Hepatocyte (in vitro differentiated cells): ENCODE results near the gene SETD9. TPM values are rescaled to one million over a fixed set of nuclear protein-coding genes. Genes with fewer than 3 reads are reported as not detected.
A peak's percentile ranks its signal among the peaks of the same experiment; 100 is the strongest.

Experiments used
- DNase-seq: peaks from one replicate; pipeline ENCODE4 v3.0.0-alpha.2; 2016; ENCODE audit warnings: low spot score
- H2AFZ ChIP-seq: fragments of 200-600 bp; sonication (generic); 2 replicates; pipeline ENCODE4 v1.6.0; 2016; ENCODE audit warnings: antibody characterized with exemption, mild to moderate bottlenecking
- H3K27ac ChIP-seq: fragments of 200-600 bp; sonication (generic); 2 replicates; pipeline ENCODE4 v1.5.1; 2016; ENCODE audit warnings: mild to moderate bottlenecking
- H3K27me3 ChIP-seq: fragments of 200-600 bp; sonication (generic); 2 replicates; pipeline ENCODE4 v1.6.1; 2016
- H3K36me3 ChIP-seq: fragments of 200-600 bp; sonication (generic); replicated peaks from 2 replicates; pipeline ENCODE4 v1.5.1; 2016; ENCODE audit warnings: low read depth; ENCODE audit not compliant: insufficient read depth
- H3K4me1 ChIP-seq: fragments of 200-600 bp; sonication (generic); 2 replicates; pipeline ENCODE4 v1.5.1; 2016; ENCODE audit warnings: mild to moderate bottlenecking, moderate library complexity; ENCODE audit not compliant: insufficient read depth
- H3K4me2 ChIP-seq: fragments of 200-600 bp; sonication (generic); 2 replicates; pipeline ENCODE4 v1.6.0; 2016
- H3K4me3 ChIP-seq: fragments of 200-600 bp; sonication (generic); 2 replicates; pipeline ENCODE4 v1.5.1; 2016; ENCODE audit warnings: mild to moderate bottlenecking
- H3K79me2 ChIP-seq: fragments of 200-600 bp; sonication (generic); 2 replicates; pipeline ENCODE4 v1.6.0; 2017; ENCODE audit warnings: mild to moderate bottlenecking
- H3K9me2 ChIP-seq: fragments of 200-600 bp; sonication (generic); replicated peaks from 2 replicates; pipeline ENCODE4 v1.6.0; 2017; ENCODE audit warnings: mild to moderate bottlenecking; ENCODE audit not compliant: insufficient read depth
- H3K9me3 ChIP-seq: fragments of 200-600 bp; sonication (generic); 2 replicates; pipeline ENCODE4 v1.5.1; 2016; ENCODE audit warnings: low read depth, mild to moderate bottlenecking
- H4K20me1 ChIP-seq: fragments of 200-600 bp; sonication (generic); 2 replicates; pipeline ENCODE4 v1.6.0; 2016; ENCODE audit warnings: mild to moderate bottlenecking; ENCODE audit not compliant: insufficient read depth, poor library complexity, severe bottlenecking
- CTCF ChIP-seq: fragments of 200-600 bp; sonication (generic); IDR thresholded peaks from 2 replicates; pipeline ENCODE4 v1.5.1; 2016; ENCODE audit warnings: antibody characterized with exemption, mild to moderate bottlenecking; ENCODE audit not compliant: poor library complexity
- EZH2 ChIP-seq: fragments of 200-600 bp; sonication (generic); IDR thresholded peaks from 2 replicates; pipeline ENCODE4 v1.6.1; 2016; ENCODE audit warnings: antibody characterized with exemption, mild to moderate bottlenecking, borderline replicate concordance
- EZH2phosphoT487 ChIP-seq: fragments of 200-600 bp; sonication (generic); IDR thresholded peaks from one replicate; pipeline ENCODE4 v1.6.1; 2018; ENCODE audit warnings: antibody characterized with exemption, mild to moderate bottlenecking, low read depth, moderate library complexity; ENCODE audit not compliant: unreplicated experiment, severe bottlenecking
- WGBS: methylation state at CpG from one replicate; pipeline ENCODE4 v1.1.6; 2016; ENCODE audit warnings: low lambda C conversion rate; ENCODE audit errors: missing lambda C conversion rate; 5-methylcytosine and 5-hydroxymethylcytosine counted together
- polyA plus RNA-seq: library from polyadenylated mRNA; unstranded; fragments of >200 nt; fragmentation: Nextera tagmentation; extraction: Ambion mirVana; gene quantifications from 2 replicates; pipeline ENCODE4 v1.2.1, GENCODE V29; 2016
- total RNA-seq: library from RNA; depleted of rRNA; stranded (reverse); fragments of >200 nt; gene quantifications from 2 replicates; pipeline ENCODE4 v1.2.3, GENCODE V29; 2014

The SETD9 gene
- total and polyA plus RNA-seq, 2 experiments from 2014 or later: 17.1 to 21.8 TPM

- Histone ChIP-seq H4K20me1 (no peaks in the 10 kb centered on the region), H3K4me3 (peak overlapping the region; percentile 32), H3K4me1 (peaks cover 8% of the 10 kb centered on the region), H3K4me2 (peak overlapping the region; percentile 71), H2AFZ (peak overlapping the region; percentile 50), H3K79me2 (peaks cover 14% of the 10 kb centered on the region), H3K9me2 (no peaks in the 10 kb centered on the region), H3K27ac (peak overlapping the region; percentile 91), H3K9me3 (no peaks in the 10 kb centered on the region), H3K36me3 (no peaks in the 10 kb centered on the region), H3K27me3 (no peaks in the 10 kb centered on the region)
- DNase-seq: no peak
- TF ChIP-seq EZH2phosphoT487: no peak
- TF ChIP-seq EZH2: no peak
- 1% methylated on average over 29 of the region's 29 CpGs for WGBS
These were observed 992 bp downstream of the SETD9 start for GRCh38 chr5:56910210-56910965.

GRCh38 chr5:56913766-56914165 lies 4.4 kb downstream of the SETD9 start:
- H2AFZ ChIP-seq: no peak overlapping the region
- H3K4me1 ChIP-seq: peaks cover 8% of the 10 kb centered on the region
- DNase-seq: no peak
- TF ChIP-seq EZH2: no peak
- TF ChIP-seq EZH2phosphoT487: no peak
- TF ChIP-seq CTCF: no peak
- H3K9me2 ChIP-seq: no peaks in the 10 kb centered on the region
- no peaks in the 10 kb centered on the region for H3K36me3 ChIP-seq
- peaks cover 14% of the 10 kb centered on the region for H3K79me2 ChIP-seq
- WGBS: 92% methylated on average over 3 of the region's 3 CpGs
- H3K9me3 ChIP-seq: no peaks in the 10 kb centered on the region
- H3K4me2 ChIP-seq: no peak overlapping the region
- H4K20me1 ChIP-seq: no peaks in the 10 kb centered on the region
- no peak overlapping the region for H3K4me3 ChIP-seq
- H3K27ac ChIP-seq: no peak overlapping the region
- no peaks in the 10 kb centered on the region for H3K27me3 ChIP-seq

- H3K9me3 ChIP-seq: no peaks in the 10 kb centered on the region
- H2AFZ ChIP-seq: no peak overlapping the region
- DNase-seq: no peak
- H3K79me2 ChIP-seq: peaks cover 14% of the 10 kb centered on the region
- no peaks in the 10 kb centered on the region for H3K27me3 ChIP-seq
- H3K9me2 ChIP-seq: no peaks in the 10 kb centered on the region
- no peak overlapping the region for H3K4me3 ChIP-seq
- 83% methylated on average over 2 of the region's 2 CpGs for WGBS
- no peaks in the 10 kb centered on the region for H3K36me3 ChIP-seq
- no peak for TF ChIP-seq CTCF
- TF ChIP-seq EZH2: no peak
- TF ChIP-seq EZH2phosphoT487: no peak
- H3K27ac ChIP-seq: no peak overlapping the region
- H3K4me1 ChIP-seq: peaks cover 8% of the 10 kb centered on the region
- no peak overlapping the region for H3K4me2 ChIP-seq
- H4K20me1 ChIP-seq: no peaks in the 10 kb centered on the region
These were observed 5.3 kb downstream of the SETD9 start for GRCh38 chr5:56914678-56915077.

- H3K9me3 ChIP-seq: no peaks in the 10 kb centered on the region
- no peaks in the 10 kb centered on the region for H3K27me3 ChIP-seq
- no peak overlapping the region for H3K4me2 ChIP-seq
- H3K27ac ChIP-seq: no peak overlapping the region
- WGBS: 58% methylated on average over 2 of the region's 2 CpGs
- no peaks in the 10 kb centered on the region for H3K9me2 ChIP-seq
- TF ChIP-seq EZH2: no peak
- TF ChIP-seq CTCF: no peak
- TF ChIP-seq EZH2phosphoT487: no peak
- H3K36me3 ChIP-seq: no peaks in the 10 kb centered on the region
- no peak overlapping the region for H2AFZ ChIP-seq
- H3K79me2 ChIP-seq: peaks cover 3% of the 10 kb centered on the region
- no peak for DNase-seq
- H4K20me1 ChIP-seq: peaks cover 4% of the 10 kb centered on the region
- H3K4me1 ChIP-seq: no peaks in the 10 kb centered on the region
- H3K4me3 ChIP-seq: no peak overlapping the region
These were observed 8.1 kb downstream of the SETD9 start for GRCh38 chr5:56917534-56917933.
